AG20443 (cell line): ENCODE data around the gene SOX13.

Experiments used
- DNase-seq: peaks from one replicate; pipeline ENCODE4 v3.0.0; 2012; ENCODE audit warnings: low spot score, mixed read lengths

Gene SOX13

DNA sequence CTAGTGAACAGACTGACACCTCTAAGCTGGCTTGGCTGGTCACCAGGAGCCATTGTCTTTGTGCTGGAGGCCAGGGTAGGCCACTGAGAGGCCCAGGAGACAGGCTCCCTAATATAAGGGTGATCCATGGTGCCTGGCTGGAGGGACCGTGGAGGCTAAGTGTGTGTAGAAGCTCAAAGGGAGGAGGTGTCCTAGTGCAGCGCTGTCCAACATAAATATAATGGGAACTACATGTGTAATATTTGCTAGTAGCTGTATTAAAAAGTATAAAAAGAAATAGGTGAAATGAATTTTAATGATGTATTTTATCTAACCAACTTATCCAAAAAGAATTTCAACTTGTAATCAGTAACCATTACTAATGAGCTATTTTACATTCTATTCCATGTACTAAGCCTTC lies 35.0 kb downstream of the SOX13 start:
- no peak for DNase-seq

DNA sequence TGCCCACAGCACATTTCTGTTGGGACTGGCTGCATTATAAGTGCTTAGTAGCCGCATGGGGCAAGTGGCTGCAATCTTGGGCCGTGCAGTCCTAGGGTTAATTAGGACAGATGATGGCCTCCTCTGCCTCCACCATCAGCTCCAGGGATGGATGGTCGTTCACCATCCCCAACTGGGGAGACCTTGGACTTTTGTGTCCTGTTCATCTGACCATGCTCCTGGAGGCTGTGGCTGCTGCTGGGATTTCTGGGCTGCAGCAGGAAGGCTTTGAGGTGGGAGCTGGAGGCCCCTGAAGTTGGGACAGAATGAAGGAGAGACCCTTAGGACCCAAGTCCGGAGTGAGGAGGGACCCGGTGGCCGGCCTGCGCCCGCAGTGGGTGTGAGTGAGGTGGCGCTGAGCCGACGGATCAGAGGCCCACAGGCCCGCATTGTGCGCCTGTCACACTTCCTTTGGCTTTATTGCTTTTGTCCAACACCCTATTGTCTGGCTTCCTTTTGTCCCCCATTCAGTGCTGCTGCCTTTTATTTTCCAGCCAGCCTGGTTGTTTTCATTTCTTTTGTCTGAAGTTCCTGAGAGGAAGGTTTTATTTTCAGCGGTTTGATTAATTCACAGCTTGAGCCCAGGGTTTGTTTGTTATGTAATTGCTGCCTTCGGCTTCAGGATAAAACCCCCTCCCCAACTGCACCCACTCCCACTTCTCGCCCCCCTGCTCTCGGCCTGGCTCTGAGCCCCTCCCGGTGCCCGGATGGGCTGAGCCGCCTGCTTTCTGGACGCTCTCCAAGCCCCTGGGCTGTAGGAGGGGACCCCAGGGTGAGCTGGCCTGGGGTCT lies 35.6 kb downstream of the SOX13 start:
- no peak for DNase-seq

DNA sequence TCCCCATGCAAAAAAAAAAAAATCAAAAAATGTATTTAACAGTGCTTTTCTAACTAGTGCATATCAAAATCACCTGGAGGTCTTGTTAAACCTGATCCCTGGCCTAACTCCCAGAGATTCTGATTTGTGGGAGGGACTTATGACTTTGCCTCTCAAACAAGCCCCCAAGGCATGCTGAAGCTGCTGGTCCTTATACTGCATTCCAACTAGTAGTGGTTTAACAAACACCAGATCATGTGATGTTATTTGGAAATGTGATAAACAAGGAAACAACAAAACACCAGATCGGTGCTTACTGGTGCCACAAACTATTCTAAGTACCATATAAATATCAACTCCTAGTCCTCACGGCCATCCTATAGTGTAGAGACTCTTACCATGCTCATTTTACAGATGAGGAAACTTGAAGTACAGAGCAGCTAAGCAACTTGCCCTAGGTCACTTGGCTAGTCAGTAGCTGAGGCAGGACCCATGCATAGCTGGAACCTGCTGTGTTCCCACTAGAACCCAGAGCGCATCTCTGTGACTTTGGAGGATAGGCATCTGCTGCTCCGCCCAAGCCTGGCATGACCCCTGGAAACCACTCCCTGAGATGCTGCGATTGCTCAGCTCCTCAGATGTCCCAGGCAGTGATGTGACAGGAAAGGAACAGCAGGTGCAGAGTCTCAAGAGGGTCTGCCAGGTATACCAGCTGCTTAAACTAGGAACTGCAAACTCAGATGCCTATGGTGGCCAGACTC lies 38.1 kb downstream of the SOX13 start:
- DNase-seq: no peak

DNA sequence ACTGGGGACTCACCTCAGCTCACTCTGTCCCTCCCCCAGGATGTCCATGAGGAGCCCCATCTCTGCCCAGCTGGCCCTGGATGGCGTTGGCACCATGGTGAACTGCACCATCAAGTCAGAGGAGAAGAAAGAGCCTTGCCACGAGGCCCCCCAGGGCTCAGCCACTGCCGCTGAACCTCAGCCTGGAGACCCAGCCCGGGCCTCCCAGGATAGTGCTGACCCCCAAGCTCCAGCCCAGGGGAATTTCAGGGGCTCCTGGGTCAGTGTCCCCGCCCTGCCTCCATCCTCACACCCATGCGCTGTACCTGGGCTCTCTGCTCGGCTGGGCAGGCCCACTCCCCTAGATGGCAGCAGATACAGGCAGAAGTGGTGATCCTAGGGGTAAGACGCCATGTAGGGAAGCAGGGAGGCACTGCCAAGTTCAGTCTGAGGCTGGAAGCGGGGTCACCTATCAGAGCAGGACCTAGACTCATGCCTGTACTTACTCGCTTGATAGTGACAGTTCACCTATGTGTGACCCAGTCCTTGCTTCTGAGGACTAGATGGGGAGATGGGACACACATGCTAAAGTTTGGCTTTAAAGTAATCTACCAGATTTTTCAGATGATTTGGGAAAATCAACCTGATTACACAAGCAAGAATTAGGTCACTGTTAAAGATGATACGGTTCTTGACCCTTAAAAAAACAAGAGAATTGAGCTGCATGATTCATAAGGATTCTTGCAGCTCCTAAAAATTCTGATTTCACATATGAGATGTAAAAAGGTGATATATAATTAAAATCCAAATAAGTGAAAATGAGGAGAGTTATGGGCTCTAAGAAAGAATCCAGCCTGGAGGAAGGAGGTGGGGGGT lies 40.2 kb downstream of the SOX13 start:
- DNase-seq: no peak

DNA sequence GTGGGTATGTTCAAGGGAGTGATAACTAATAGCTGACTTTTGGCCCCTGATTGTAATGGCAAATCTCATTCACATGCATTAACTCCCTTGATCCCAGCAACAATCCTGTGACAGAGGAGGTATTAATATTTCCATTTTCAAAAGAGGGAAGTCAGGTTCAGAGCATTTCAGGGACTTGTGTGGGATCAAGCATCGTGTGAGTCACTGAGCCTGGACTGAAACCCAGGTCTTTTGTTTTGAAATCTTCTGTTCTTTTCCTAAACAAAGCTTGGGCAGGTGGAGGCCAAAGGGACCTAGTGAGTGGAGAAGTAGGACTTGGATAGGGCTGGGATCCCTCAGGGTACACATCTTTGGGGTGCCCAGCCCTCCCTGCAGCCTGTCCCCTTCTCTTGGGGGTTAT lies 41.0 kb downstream of the SOX13 start:
- DNase-seq: no peak

DNA sequence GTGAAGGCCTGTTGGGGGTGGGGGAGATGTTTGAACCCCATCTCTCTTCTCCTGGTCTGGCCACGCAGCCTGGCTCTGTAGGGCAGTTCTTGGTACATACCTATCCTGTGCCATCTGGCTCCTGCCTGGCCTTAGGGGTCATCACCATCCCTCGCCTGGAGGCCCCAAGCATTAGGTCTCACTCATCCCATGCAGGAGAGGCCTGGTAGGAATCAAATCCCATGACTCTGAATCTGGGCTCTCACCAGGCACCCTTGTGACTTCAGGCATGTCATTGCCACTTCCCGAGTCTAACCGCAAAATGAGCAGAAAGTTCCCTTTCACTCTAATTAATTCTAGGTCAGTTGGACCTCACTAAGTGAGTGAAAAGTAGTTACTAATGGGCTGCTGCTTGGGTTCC lies 41.7 kb downstream of the SOX13 start:
- no peak for DNase-seq

- DNase-seq: no peak
These were observed 42.2 kb downstream of the SOX13 start for GRCh38 chr1:204115116-204115515.

- no peak for DNase-seq
These were observed 43.6 kb downstream of the SOX13 start for GRCh38 chr1:204116539-204116938.

DNA sequence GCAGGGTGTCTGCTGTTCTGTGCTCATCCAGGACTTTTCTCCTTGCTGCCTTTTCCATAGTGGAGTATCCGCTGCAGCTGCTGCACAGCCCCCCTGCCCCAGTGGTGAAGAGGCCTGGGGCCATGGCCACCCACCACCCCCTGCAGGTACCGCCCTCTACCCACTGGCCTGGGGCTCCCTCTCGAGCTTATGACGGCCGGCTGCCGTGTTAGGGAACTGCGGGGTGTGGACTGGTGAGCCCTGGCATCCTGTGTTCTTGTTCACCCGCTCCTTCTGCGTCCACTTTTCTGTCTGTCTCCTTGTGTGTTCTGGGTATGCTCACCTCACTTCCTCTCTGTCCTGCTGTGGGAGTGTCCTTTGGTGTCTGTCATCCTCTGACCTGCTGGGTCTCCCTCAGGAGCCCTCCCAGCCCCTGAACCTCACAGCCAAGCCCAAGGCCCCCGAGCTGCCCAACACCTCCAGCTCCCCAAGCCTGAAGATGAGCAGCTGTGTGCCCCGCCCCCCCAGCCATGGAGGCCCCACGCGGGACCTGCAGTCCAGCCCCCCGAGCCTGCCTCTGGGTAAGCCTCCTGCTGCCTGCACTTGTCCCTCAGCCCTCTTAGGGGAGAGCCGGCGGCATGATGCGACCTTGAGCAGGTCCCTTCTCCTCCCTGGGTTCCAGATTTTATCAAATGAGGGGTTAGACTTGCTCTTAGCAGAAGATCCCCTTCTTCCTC lies 49.1 kb downstream of the SOX13 start:
- DNase-seq: no peak

- peak; percentile 47 for DNase-seq
These were observed 50.5 kb downstream of the SOX13 start for GRCh38 chr1:204123376-204123775.

DNA sequence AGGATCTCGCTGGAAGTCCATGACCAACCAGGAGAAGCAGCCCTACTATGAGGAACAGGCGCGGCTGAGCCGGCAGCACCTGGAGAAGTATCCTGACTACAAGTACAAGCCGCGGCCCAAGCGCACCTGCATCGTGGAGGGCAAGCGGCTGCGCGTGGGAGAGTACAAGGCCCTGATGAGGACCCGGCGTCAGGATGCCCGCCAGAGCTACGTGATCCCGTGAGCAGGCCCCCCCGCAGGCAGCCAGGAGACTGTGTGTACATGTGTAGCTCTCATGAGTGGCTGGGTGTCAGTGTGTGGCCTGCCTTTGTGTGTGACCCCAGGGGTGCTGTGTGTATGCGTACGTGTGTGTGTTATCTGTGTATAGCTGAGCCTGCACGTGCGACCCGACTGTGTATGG lies 51.7 kb downstream of the SOX13 start:
- no peak for DNase-seq

GRCh38 chr1:204125759-204126351 lies 52.9 kb downstream of the SOX13 start:
- no peak for DNase-seq

- no peak for DNase-seq
These were observed 53.5 kb downstream of the SOX13 start for GRCh38 chr1:204126386-204126785.

- DNase-seq: no peak
These were observed 54.0 kb downstream of the SOX13 start for GRCh38 chr1:204126956-204127355.

GRCh38 chr1:204127597-204128242 lies 54.8 kb downstream of the SOX13 start:
- peak; percentile 92 for DNase-seq

- DNase-seq: no peak
These were observed 55.6 kb downstream of the SOX13 start for GRCh38 chr1:204128464-204128963.

- DNase-seq: peak; percentile 93
These were observed 56.3 kb downstream of the SOX13 start for GRCh38 chr1:204128964-204129896.

DNA sequence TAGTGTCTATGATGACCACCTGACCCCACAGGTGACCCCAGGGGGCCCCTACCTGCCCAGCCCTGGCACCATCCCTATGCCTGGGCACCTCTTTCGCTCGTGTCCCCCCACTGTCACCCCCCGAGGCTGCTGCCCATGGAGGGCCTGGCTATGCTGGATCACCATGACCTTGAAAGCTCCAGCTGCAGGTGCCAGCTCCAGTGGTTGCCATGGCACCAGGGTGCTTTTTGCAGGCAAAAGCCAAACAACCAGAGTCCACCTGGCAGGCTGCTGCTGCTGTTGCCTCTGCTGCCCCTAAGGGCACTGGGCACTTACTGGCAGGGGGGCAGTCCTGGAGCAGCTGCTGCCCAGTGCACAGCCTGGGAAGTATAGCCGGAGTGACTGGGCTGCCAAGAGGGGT lies 57.3 kb downstream of the SOX13 start:
- DNase-seq: no peak
